MG63 (cell line): Measurements from ENCODE around the gene ALDOA. TPM values are rescaled to one million over a fixed set of nuclear protein-coding genes. Genes with fewer than 3 reads are reported as not detected.
"Not testable (repeated sequence)": the region's sequence is repeated elsewhere in the genome, so short reads cannot be mapped to it uniquely, and the experiment has no call there.

ENCODE experiments used
- DNase-seq: peaks from one replicate; pipeline ENCODE4 v3.0.0-alpha.2; 2020
- H3K27me3 ChIP-seq: fragments of 250-450 bp; sonication (Bioruptor Pico); 2 replicates; pipeline ENCODE4 v1.5.1; 2020; ENCODE audit warnings: mild to moderate bottlenecking, moderate library complexity
- H3K36me3 ChIP-seq: fragments of 250-450 bp; sonication (Bioruptor Pico); 2 replicates; pipeline ENCODE4 v1.5.1; 2020; ENCODE audit warnings: mild to moderate bottlenecking, moderate library complexity
- H3K4me3 ChIP-seq: fragments of 250-450 bp; sonication (Bioruptor Pico); 2 replicates; pipeline ENCODE4 v1.5.1; 2020; ENCODE audit warnings: mild to moderate bottlenecking, moderate library complexity
- H3K9me3 ChIP-seq: fragments of 250-450 bp; sonication (Bioruptor Pico); 2 replicates; pipeline ENCODE4 v1.5.1; 2020; ENCODE audit warnings: mild to moderate bottlenecking, moderate library complexity
- total RNA-seq: library from RNA; depleted of rRNA; stranded (reverse); fragments of >200 nt; shearing (Covaris generic); gene quantifications from 2 replicates; pipeline ENCODE4 v1.2.3, GENCODE V29; 2014; ENCODE audit warnings: low replicate concordance; rRNA removed

The ALDOA gene
- total RNA-seq, result 911 and 1,101 TPM in 2 replicates

DNA sequence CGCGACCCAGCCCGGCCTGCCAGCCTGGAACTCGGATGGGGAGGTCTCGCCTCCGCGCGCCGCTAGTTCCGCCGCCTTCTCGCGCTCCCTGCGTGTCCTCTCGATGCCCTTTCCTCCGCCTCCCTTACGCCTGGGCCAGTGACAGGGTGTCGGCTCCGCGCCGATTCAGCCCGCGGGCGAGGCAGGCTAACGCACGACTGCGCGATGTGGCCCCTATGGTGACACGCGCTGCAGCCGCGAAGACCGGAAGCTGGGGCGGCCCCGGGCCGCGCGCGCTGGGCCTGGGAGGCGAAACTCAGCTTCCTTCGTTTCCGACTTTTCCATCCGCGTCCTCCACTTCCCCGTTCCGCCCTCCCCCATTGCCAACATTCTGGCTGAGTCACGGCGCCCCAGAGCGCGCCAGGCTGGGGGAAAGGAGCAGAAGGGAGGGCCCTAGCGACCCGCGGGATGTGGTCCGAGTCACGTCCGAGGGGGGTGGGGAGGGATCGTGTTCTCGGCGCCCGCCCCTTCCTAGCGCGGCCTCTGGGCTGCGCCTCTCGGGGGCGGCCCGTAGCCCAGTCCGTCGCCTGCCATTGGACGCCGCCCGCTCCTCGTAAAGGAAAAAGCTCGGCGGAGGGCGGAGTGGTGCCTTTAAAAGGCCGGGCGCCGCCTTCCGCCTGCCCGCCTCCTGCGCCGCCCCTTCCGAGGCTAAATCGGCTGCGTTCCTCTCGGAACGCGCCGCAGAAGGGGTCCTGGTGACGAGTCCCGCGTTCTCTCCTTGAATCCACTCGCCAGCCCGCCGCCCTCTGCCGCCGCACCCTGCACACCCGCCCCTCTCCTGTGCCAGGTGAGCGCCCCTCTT lies at the start of gene ALDOA:
TSS of gene ALDOA (plus strand) at position 659 of the 841 bp plus-strand sequence. CDS start 1,138 bp downstream, outside the sequence.
- Histone ChIP-seq H3K9me3 (no peaks in the 10 kb centered on the region), H3K27me3 (no peaks in the 10 kb centered on the region), H3K36me3 (peaks cover 60% of the 10 kb centered on the region), H3K4me3 (peak within 1 kb of the TSS; percentile 88)
- DNase-seq, result peak; percentile 99

DNA sequence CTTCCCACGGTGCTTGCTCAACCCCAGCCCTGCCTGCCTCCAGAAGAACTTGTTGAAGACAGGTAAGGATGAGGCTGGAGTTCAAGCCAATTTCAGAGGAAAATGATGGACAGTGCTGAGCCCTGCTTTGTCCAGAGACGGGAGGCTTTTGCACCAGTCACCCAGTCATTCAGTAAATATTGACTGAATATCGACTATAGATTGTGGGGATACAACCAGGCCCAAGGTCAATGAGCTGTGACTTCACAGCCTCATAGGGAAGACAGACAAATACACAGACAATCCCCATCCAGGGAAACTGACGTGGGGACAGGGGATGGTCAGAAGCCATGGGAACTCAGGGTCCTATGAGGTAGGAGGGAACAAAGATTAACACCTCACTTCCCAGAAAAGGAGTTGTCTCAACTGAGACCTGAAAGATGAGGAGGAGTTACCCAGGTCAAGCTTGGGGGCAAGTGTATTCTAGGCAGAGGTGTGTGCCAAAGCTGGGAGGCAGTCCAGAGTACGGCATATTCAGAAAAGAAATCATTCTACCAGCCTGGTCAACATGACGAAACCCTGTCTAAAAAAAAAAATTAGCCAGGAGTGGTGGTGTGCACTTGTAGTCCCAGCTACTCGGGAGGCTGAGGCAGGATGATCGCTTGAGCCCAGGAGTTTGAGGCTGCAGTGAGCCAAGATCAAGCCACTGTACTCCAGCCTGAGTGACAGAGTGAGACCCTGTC lies 48.8 kb upstream of the ALDOA start:
- Histone ChIP-seq H3K36me3 (no peaks in the 10 kb centered on the region), H3K4me3 (no peak overlapping the region), H3K27me3 (no peaks in the 10 kb centered on the region), H3K9me3 (no peaks in the 10 kb centered on the region)
- DNase-seq, result no peak

GRCh38 chr16:30017277-30017656 lies 48.3 kb upstream of the ALDOA start:
- Histone ChIP-seq H3K4me3 (no peak overlapping the region), H3K27me3 (no peaks in the 10 kb centered on the region), H3K36me3 (no peaks in the 10 kb centered on the region), H3K9me3 (no peaks in the 10 kb centered on the region)
- no peak for DNase-seq

DNA sequence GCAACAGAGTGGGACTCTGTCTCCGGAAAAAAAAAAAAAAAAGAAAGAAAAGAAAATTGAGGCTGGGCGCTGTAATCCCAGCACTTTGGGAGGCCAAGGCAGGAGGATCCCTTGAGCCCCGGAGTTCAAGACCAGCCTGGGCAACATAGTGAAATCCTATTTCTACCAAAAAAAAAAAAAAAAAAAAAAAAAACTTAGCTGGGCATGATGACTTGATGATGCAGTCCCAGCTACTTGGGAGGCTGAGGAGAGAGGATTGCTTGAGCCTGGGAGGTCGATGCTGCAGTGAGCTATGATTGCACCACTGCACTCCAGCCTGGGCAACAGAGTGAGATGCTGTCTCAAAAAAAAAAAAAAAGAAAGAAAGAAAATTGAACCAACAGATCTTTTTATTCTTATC lies 47.6 kb upstream of the ALDOA start:
- not testable (repeated sequence) for DNase-seq, H3K27me3 ChIP-seq, H3K4me3 ChIP-seq, H3K36me3 ChIP-seq, H3K9me3 ChIP-seq

DNA sequence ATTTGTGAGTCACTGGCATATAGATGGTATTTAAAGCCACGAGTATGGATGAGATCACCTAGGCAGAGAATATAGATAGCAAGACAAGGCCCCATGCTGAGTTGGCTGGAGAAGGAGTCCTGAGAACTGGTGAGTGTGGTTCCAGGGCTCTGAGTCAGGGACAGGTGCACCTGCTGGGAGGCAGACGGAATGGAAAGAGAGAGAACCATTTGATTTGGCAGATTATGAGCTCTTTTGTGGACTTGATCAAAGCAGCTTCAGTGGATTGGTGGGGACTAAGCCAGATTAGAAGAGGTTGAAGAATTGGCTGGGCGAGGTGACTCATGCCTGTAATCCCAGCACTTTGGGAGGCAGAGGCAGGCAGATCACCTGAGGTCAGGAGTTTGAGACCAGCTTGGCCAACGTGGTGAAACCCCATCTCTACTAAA lies 46.8 kb upstream of the ALDOA start:
- Histone ChIP-seq H3K27me3 (no peaks in the 10 kb centered on the region), H3K9me3 (no peaks in the 10 kb centered on the region), H3K4me3 (no peak overlapping the region), H3K36me3 (no peaks in the 10 kb centered on the region)
- DNase-seq, result peak; percentile 57

DNA sequence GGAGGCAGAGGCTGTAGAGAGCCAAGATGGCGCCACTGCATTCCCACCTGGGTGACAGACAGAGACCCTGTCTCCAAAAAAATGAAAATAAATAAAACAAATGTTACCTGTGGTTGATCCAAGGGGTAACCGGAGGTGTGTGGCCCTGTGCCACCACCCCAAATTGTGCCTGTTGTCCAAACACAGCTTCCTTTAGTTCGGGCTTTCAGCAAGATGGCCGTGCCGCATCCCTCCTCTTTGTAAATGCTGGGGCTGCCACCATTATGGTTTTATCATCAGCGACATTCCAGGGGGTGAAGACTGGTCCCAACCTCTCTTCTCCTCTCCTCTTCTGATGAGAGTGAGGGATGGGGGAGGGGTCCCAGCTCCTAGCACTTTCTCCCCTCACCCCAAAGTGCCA lies 42.7 kb upstream of the ALDOA start, which contains the start of gene C16orf92:
TSS of gene C16orf92 (plus strand) at position 312 of the 400 bp plus-strand sequence. CDS start 143 bp downstream, outside the sequence.
- no peak for DNase-seq
- no peaks in the 10 kb centered on the region for H3K36me3 ChIP-seq
- no peak within 1 kb of the TSS for H3K4me3 ChIP-seq
- no peaks in the 10 kb centered on the region for H3K9me3 ChIP-seq
- H3K27me3 ChIP-seq, result peaks cover 9% of the 10 kb centered on the region

- no peak for DNase-seq
- Histone ChIP-seq H3K9me3 (no peaks in the 10 kb centered on the region), H3K4me3 (no peak overlapping the region)
Measured at GRCh38 chr16:30023586-30023985, 42.0 kb upstream of the ALDOA start.

DNA sequence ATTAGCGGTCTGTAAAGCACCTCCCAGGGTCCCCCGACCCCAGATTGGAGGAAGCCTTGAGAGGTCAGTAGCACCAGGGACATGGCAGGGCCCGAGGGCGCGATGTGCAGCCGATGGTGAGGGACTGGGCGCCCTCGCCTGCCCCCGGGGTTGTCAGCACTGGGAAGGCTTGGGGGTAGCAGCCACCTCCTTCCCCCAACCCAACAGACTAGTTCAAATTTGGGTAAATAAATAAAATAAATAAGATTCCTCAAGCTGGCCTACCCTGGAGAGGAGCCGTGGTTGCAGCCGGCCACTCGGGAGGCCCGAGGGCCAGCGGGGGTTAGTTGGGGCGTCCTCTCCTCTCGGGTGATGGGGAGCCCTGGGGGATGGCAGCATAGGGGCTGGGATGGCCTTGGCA lies 41.1 kb upstream of the ALDOA start:
- Histone ChIP-seq H3K9me3 (no peaks in the 10 kb centered on the region), H3K27me3 (peaks cover 9% of the 10 kb centered on the region), H3K36me3 (no peaks in the 10 kb centered on the region), H3K4me3 (no peak overlapping the region)
- DNase-seq, result no peak

More at GRCh38 chr16:30023586-30023985, 42.0 kb upstream of the ALDOA start:
- Histone ChIP-seq H3K36me3 (no peaks in the 10 kb centered on the region), H3K27me3 (peaks cover 9% of the 10 kb centered on the region)

GRCh38 chr16:30025156-30025555 lies 40.4 kb upstream of the ALDOA start:
- Histone ChIP-seq H3K27me3 (peaks cover 9% of the 10 kb centered on the region), H3K36me3 (no peaks in the 10 kb centered on the region), H3K4me3 (no peak overlapping the region), H3K9me3 (no peaks in the 10 kb centered on the region)
- DNase-seq, result no peak

- DNase-seq, result no peak
- H3K27me3 ChIP-seq, result peaks cover 9% of the 10 kb centered on the region
- H3K9me3 ChIP-seq, result no peaks in the 10 kb centered on the region
Measured at GRCh38 chr16:30025574-30025973, 40.0 kb upstream of the ALDOA start.

DNA sequence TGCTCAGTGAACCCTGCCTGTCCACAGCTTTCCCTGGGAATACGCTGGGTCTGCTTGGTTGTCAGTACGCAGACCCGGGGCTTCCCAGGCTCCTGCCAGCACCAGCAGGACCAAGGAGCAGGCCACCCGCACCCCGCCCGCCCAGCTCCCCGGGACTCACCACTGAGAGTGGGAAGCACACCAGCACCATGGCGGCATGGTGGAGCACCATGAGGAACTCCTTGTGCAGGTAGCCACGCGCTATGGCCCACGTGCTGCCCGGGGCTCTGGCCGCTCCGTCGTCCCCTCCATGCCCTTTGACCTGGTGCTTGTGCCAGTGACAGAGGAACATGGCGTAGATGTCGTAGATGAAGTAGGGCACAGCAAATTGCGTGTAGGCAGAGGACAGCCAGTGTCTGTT lies 39.1 kb upstream of the ALDOA start:
- Histone ChIP-seq H3K9me3 (no peaks in the 10 kb centered on the region), H3K27me3 (peaks cover 11% of the 10 kb centered on the region), H3K36me3 (no peaks in the 10 kb centered on the region), H3K4me3 (no peak overlapping the region)
- no peak for DNase-seq

More at GRCh38 chr16:30025574-30025973, 40.0 kb upstream of the ALDOA start:
- H3K36me3 ChIP-seq, result no peaks in the 10 kb centered on the region
- no peak overlapping the region for H3K4me3 ChIP-seq

GRCh38 chr16:30027588-30028437 lies 37.7 kb upstream of the ALDOA start:
- no peak for DNase-seq
- Histone ChIP-seq H3K4me3 (no peak overlapping the region), H3K36me3 (no peaks in the 10 kb centered on the region), H3K9me3 (no peaks in the 10 kb centered on the region), H3K27me3 (peaks cover 14% of the 10 kb centered on the region)

DNA sequence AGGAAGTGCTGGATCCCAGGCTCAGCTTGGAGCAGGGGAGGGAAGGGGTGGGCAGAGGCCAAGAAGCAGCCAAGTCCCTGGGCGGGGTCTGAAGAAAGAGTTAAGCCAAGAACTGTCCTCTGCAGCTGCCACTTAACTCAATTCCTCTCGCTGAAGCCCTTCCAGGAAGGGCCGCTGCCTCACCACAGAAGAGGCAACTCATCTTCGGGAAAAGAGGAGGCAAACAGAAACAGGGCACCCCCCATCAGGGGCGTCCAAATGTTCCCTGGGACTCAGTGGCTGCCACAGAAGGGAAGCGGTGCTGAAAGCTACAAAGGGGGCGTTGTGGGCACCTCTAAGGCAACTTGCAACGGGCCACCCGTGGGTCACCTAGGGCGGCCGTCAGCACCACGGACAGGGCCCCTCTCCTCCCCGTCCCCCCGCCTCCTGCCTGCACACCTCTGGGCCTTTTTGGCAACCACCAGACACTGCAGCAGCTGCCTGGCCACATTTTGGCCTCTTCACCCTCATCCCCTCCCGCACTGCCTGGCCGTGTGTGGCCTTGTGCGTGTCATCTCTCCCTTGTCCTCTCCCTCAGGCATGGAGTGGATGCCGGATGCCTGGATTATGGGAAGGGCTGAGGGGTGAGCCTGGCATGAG lies 37.0 kb upstream of the ALDOA start:
- no peaks in the 10 kb centered on the region for H3K36me3 ChIP-seq
- no peaks in the 10 kb centered on the region for H3K9me3 ChIP-seq
- DNase-seq, result no peak
- no peak overlapping the region for H3K4me3 ChIP-seq
- peaks cover 15% of the 10 kb centered on the region for H3K27me3 ChIP-seq

GRCh38 chr16:30030011-30030685 lies 35.4 kb upstream of the ALDOA start:
- Histone ChIP-seq H3K4me3 (no peak overlapping the region), H3K36me3 (no peaks in the 10 kb centered on the region), H3K27me3 (peaks cover 21% of the 10 kb centered on the region), H3K9me3 (no peaks in the 10 kb centered on the region)
- DNase-seq, result no peak

DNA sequence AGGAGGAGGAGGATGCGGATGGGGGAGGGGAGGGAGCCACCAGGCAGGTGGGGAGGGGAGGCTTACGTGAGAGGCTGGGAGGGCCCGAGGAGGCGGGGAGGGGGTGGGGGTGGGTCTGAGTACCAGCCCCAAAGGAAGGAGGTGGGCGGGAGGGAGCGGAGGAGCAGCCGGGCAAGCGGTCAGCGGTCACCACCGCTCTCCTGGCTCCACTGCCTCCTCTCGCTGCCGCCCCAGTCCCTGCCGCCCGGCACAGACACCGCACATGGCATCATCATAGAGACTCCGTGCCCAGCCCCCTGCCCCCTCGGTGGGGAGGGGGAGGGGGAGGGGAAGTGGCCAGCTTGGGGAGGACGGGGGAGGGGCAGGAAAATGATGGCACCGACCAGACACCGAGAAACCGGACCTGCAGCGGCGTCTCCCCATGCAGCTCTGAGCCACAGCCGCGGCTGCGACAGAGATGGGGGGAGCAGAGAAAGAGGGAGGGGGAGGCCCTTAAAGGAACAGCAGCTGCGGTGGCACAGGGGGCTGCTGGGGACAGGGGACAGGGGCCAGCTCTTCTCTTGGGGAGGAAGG lies 34.6 kb upstream of the ALDOA start, which contains the start of gene TLCD3B:
TSS of gene TLCD3B (minus strand) at position 431 of the 573 bp plus-strand sequence. CDS start 744 bp downstream, outside the sequence.
- DNase-seq, result no peak
- Histone ChIP-seq H3K4me3 (no peak within 1 kb of the TSS), H3K9me3 (no peaks in the 10 kb centered on the region), H3K27me3 (peaks cover 14% of the 10 kb centered on the region), H3K36me3 (no peaks in the 10 kb centered on the region)
